OCI-LY1 (cell line): ENCODE data around the gene RET.

ENCODE experiments used
- H2AFZ ChIP-seq: fragments of 200-600 bp; sonication (generic), shearing (Covaris generic); 2 replicates; pipeline ENCODE4 v1.6.0; 2014; ENCODE audit warnings: antibody characterized with exemption, mild to moderate bottlenecking, low read length
- H3F3A ChIP-seq: fragments of 200-600 bp; sonication (generic), shearing (Covaris generic); 2 replicates; pipeline ENCODE4 v1.6.0; 2014; ENCODE audit warnings: mild to moderate bottlenecking, antibody characterized with exemption, low read length, moderate library complexity; ENCODE audit not compliant: insufficient read depth
- H3K27ac ChIP-seq: fragments of 200-600 bp; sonication (generic); 2 replicates; pipeline ENCODE4 v1.5.1; 2014; ENCODE audit warnings: low read length, mixed run types, mild to moderate bottlenecking, low read depth; ENCODE audit not compliant: poor library complexity, severe bottlenecking
- H3K27me3 ChIP-seq: fragments of 200-600 bp; sonication (generic); 2 replicates; pipeline ENCODE4 v1.6.0; 2014; ENCODE audit warnings: antibody characterized with exemption, mild to moderate bottlenecking, low read length, moderate library complexity; ENCODE audit not compliant: insufficient read depth
- H3K36me3 ChIP-seq: fragments of 200-600 bp; sonication (generic); 2 replicates; pipeline ENCODE4 v1.6.1; 2014; ENCODE audit warnings: mild to moderate bottlenecking, antibody characterized with exemption, low read length, moderate library complexity, mixed read lengths; ENCODE audit not compliant: insufficient read depth
- H3K4me1 ChIP-seq: fragments of 200-600 bp; sonication (generic); 2 replicates; pipeline ENCODE4 v1.5.1; 2014; ENCODE audit warnings: mild to moderate bottlenecking, low read length, moderate library complexity; ENCODE audit not compliant: insufficient read depth, severe bottlenecking
- H3K4me2 ChIP-seq: fragments of 200-600 bp; sonication (generic), shearing (Covaris generic); 2 replicates; pipeline ENCODE4 v1.6.1; 2014; ENCODE audit warnings: low read length
- H3K4me3 ChIP-seq: fragments of 200-600 bp; sonication (generic); 2 replicates; pipeline ENCODE4 v1.5.1; 2014; ENCODE audit warnings: low read length, low read depth, mild to moderate bottlenecking, mixed read lengths; ENCODE audit not compliant: poor library complexity, severe bottlenecking
- H3K79me2 ChIP-seq: fragments of 200-600 bp; shearing (Covaris generic); 2 replicates; pipeline ENCODE4 v1.6.1; 2016; ENCODE audit warnings: mixed run types, low read length, mixed read lengths; ENCODE audit not compliant: insufficient read depth
- H3K9ac ChIP-seq: fragments of 200-600 bp; sonication (generic), shearing (Covaris generic); 2 replicates; pipeline ENCODE4 v1.6.1; 2014; ENCODE audit warnings: mild to moderate bottlenecking, low read length, mixed read lengths
- H3K9me2 ChIP-seq: fragments of 200-600 bp; sonication (generic), shearing (Covaris generic); 2 replicates; pipeline ENCODE4 v1.6.1; 2014; ENCODE audit warnings: low read depth, mild to moderate bottlenecking, low read length, mixed read lengths
- H3K9me3 ChIP-seq: fragments of 200-600 bp; shearing (Covaris generic); 2 replicates; pipeline ENCODE4 v1.6.1; 2014; ENCODE audit warnings: low read length, mixed read lengths
- H4K20me1 ChIP-seq: fragments of 200-600 bp; sonication (generic), shearing (Covaris generic); 2 replicates; pipeline ENCODE4 v1.6.0; 2016; ENCODE audit warnings: mild to moderate bottlenecking, low read length; ENCODE audit not compliant: insufficient read depth
- EZH2 ChIP-seq: fragments of 200-600 bp; sonication (generic), shearing (Covaris generic); IDR thresholded peaks from 2 replicates; pipeline ENCODE4 v1.8.0; 2017; ENCODE audit warnings: borderline replicate concordance, mixed run types, mild to moderate bottlenecking, antibody characterized with exemption, low read length, moderate library complexity, mixed read lengths
- TF ChIP-seq, protein P1 (sequence below): fragments of 200-600 bp; sonication (generic), shearing (Covaris generic); IDR thresholded peaks from 2 replicates; pipeline ENCODE4 v1.5.1; 2017; ENCODE audit warnings: mild to moderate bottlenecking, antibody characterized with exemption, low read length, moderate library complexity, mixed read lengths

The RET gene

DNA sequence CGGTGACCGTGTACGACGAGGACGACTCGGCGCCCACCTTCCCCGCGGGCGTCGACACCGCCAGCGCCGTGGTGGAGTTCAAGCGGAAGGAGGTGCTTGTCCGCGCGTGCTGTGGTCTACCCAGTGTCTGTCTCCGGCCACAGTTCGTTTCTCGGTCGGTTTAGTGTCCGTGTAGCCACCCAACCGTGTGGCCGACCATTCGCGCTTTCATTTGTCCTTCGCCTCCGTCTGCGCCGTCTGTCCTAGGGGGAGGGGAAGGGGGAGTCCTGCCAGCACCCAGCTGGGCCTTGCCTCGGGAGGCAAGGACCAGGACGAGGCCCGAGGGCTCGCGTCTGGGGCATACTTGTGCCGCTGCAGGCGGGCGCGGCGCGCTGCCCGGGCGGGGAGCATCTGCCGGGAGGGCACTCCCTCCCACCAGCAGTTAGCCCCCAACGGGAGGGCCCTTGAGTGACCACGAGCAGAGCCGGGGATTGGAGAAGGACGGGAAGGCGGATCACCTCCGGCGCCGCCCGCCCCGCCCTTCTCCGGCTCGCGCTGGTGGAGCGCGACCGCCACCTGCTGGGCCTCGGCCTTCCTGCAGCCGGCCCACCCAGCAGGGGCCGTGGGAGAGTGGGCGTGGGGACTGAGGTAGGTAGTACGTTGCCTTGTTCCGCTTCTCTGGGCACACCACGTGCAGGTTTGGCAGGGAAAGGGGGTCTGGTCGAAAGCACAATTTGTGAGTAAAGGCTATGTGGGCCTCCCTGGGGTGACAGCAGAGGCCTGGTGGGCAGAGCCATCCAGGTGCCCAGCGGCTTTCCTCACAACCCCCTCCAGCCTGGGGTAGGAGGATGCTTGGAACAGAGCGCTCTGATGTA, 28.5 kb downstream of the RET start:
- no peak overlapping the region for H3K4me3 ChIP-seq
- no peak overlapping the region for H3K9ac ChIP-seq

DNA sequence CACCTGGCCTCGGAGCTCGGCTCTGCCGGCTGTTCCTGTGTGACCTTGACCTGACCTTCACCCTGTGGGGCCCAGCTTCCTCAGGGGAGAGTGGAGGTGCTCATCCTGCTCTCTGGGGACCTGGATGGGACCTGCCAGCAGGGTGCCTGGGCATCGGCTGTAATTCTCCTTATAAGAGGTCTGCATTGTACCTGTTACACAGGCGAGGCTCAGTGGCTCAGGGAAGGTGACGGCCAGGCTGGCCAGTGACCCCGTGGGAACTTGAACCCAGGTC, 29.0 kb downstream of the RET start:
- no peak overlapping the region for H2AFZ ChIP-seq
- no peaks in the 10 kb centered on the region for H3K36me3 ChIP-seq
- no peaks in the 10 kb centered on the region for H3K79me2 ChIP-seq
- H3K27ac ChIP-seq, result no peak overlapping the region
- peaks cover 10% of the 10 kb centered on the region for H3K4me1 ChIP-seq
- H3K9me3 ChIP-seq, result no peaks in the 10 kb centered on the region
- no peak overlapping the region for H3K4me2 ChIP-seq
- no peak overlapping the region for H3K9ac ChIP-seq
- no peaks in the 10 kb centered on the region for H3K9me2 ChIP-seq
- no peaks in the 10 kb centered on the region for H3F3A ChIP-seq
- TF ChIP-seq, protein P1, sequence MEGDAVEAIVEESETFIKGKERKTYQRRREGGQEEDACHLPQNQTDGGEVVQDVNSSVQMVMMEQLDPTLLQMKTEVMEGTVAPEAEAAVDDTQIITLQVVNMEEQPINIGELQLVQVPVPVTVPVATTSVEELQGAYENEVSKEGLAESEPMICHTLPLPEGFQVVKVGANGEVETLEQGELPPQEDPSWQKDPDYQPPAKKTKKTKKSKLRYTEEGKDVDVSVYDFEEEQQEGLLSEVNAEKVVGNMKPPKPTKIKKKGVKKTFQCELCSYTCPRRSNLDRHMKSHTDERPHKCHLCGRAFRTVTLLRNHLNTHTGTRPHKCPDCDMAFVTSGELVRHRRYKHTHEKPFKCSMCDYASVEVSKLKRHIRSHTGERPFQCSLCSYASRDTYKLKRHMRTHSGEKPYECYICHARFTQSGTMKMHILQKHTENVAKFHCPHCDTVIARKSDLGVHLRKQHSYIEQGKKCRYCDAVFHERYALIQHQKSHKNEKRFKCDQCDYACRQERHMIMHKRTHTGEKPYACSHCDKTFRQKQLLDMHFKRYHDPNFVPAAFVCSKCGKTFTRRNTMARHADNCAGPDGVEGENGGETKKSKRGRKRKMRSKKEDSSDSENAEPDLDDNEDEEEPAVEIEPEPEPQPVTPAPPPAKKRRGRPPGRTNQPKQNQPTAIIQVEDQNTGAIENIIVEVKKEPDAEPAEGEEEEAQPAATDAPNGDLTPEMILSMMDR, result no peak
- TF ChIP-seq EZH2, result no peak
- H3K27me3 ChIP-seq, result no peaks in the 10 kb centered on the region
- no peak overlapping the region for H3K4me3 ChIP-seq
- no peaks in the 10 kb centered on the region for H4K20me1 ChIP-seq

More for the DNA sequence above, 28.5 kb downstream of the RET start:
- no peaks in the 10 kb centered on the region for H3K79me2 ChIP-seq
- no peak overlapping the region for H2AFZ ChIP-seq
- peaks cover 10% of the 10 kb centered on the region for H3K4me1 ChIP-seq
- H3K27me3 ChIP-seq, result no peaks in the 10 kb centered on the region
- H3K4me2 ChIP-seq, result no peak overlapping the region
- H3K9me3 ChIP-seq, result no peaks in the 10 kb centered on the region
- TF ChIP-seq EZH2, result no peak
- TF ChIP-seq, protein P1, result peak; percentile 94
- H3K27ac ChIP-seq, result no peak overlapping the region
- H4K20me1 ChIP-seq, result no peaks in the 10 kb centered on the region
- no peaks in the 10 kb centered on the region for H3K9me2 ChIP-seq
- no peaks in the 10 kb centered on the region for H3F3A ChIP-seq
- no peaks in the 10 kb centered on the region for H3K36me3 ChIP-seq

DNA sequence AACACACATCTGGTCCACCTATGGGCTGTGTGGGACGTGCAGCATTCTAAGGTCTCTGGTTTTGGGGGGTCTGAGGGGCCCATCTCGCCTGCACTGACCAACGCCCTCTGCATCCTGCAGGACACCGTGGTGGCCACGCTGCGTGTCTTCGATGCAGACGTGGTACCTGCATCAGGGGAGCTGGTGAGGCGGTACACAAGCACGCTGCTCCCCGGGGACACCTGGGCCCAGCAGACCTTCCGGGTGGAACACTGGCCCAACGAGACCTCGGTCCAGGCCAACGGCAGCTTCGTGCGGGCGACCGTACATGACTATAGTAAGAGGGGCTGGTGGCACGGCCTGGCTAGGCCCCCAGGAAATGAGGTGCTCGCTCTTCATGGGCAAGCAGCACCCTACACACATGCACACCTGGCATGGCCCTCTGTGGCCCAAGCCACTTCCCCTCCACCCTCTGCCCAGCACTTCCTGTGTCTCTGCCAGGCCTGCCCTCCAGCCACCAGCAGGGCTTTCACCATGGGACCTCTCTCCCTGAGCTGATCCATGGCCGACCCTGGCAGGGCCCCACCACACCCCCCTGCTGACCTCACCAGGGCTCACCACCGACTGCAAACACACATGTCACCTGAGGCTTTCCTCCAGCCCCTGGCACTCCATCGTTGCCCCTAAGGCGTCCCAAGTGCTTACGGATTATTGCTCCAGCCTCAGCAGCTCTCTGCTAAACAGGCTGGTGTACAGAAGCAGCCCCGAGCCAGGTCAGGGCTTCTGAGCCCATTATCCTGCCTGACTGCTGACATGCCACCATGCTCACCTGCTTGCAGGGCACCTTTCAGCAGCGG, 29.6 kb downstream of the RET start:
- no peak overlapping the region for H3K4me2 ChIP-seq

More for the DNA sequence above, 29.6 kb downstream of the RET start:
- no peaks in the 10 kb centered on the region for H3K9me3 ChIP-seq
- H3K4me3 ChIP-seq, result no peak overlapping the region
- no peaks in the 10 kb centered on the region for H3K36me3 ChIP-seq
- peaks cover 10% of the 10 kb centered on the region for H3K4me1 ChIP-seq
- no peaks in the 10 kb centered on the region for H3K27me3 ChIP-seq
- no peak overlapping the region for H2AFZ ChIP-seq
- H4K20me1 ChIP-seq, result no peaks in the 10 kb centered on the region
- no peaks in the 10 kb centered on the region for H3K9me2 ChIP-seq
- H3K27ac ChIP-seq, result no peak overlapping the region
- no peaks in the 10 kb centered on the region for H3F3A ChIP-seq
- H3K79me2 ChIP-seq, result no peaks in the 10 kb centered on the region
- TF ChIP-seq, protein P1, result no peak
- H3K9ac ChIP-seq, result no peak overlapping the region
